ENCODE measurements around the gene LRRC63.
A peak's percentile ranks its signal among the peaks of the same experiment; 100 is the strongest.

LRRC63 gene

DNA sequence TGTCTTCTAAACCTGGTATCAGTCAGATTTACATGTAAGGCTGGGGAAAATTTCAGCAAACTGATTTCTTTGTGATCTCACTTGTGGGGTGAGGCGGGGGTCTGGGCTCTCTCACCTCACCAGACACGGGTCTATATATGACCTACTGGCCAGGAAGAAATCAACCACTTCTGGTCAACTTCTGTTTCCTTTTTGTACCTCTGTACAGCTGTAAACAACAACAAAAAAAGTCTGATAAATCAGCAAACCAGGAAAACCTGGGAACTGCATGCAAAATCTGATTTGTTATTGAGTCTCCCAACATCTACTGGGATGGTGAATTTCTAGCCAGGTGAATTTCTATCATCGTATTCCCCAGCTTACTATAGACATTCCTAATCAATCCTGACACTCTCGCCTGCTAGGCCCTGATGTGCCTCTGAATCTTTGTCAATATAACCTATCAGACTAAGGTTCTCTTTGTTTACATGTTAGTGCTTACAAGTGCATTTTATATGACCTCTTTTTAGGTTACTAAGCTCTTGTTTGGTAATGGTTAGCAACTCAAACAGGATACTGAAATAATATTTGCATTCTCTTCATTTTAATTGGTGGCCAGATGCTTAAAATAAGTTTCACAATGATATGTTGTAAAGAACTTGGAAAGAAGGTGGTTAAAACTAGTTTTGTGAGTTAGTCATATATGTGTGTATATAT, 77.7 kb downstream of the LRRC63 start:
- TF ChIP-seq, protein P1, sequence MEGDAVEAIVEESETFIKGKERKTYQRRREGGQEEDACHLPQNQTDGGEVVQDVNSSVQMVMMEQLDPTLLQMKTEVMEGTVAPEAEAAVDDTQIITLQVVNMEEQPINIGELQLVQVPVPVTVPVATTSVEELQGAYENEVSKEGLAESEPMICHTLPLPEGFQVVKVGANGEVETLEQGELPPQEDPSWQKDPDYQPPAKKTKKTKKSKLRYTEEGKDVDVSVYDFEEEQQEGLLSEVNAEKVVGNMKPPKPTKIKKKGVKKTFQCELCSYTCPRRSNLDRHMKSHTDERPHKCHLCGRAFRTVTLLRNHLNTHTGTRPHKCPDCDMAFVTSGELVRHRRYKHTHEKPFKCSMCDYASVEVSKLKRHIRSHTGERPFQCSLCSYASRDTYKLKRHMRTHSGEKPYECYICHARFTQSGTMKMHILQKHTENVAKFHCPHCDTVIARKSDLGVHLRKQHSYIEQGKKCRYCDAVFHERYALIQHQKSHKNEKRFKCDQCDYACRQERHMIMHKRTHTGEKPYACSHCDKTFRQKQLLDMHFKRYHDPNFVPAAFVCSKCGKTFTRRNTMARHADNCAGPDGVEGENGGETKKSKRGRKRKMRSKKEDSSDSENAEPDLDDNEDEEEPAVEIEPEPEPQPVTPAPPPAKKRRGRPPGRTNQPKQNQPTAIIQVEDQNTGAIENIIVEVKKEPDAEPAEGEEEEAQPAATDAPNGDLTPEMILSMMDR (IDR thresholded peaks at IDR 0.05; ENCODE audit: low read depth, low read length, missing control alignments): no peak
- no peak for DNase-seq

DNA sequence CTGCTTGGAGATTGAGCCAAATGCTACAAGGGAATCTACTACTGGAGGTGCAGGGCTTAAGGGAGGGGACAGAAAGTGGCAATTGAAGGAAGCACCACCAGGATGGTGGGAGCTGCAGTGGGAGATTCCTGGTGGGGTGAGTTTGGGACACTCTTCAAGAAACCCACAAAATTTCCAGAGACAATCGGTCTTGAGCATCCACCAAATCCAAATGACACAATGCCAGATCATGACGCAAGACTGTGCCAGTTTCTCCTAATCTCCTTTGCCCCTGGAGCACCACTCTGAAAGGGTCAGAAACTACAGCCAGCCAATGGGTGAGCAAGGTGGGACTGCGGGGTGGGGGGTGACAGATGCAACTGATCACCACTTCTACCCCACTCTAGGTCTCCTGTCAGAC, 78.7 kb downstream of the LRRC63 start:
- DNase-seq: no peak
- TF ChIP-seq, protein P1 (IDR thresholded peaks at IDR 0.05; ENCODE audit: low read depth, low read length, missing control alignments): no peak
- in situ Hi-C loops (cut with HindIII; ENCODE audit: low pct_ligation_motif_present, low sequenced_read_pairs): no loop called here
- Histone ChIP-seq H3K36me3 (replicated peaks) (no peaks in the 10 kb centered on the region), H3K4me3 (ENCODE audit: low read depth, low read length) (no peak overlapping the region), H3K27me3 (replicated peaks) (no peaks in the 10 kb centered on the region), H3K27ac (no peak overlapping the region)

More for the DNA sequence above, 77.7 kb downstream of the LRRC63 start:
- in situ Hi-C loops (cut with HindIII; ENCODE audit: low pct_ligation_motif_present, low sequenced_read_pairs): no loop called here
- Histone ChIP-seq H3K4me3 (ENCODE audit: low read depth, low read length) (no peak overlapping the region), H3K36me3 (replicated peaks) (no peaks in the 10 kb centered on the region), H3K27ac (no peak overlapping the region), H3K27me3 (replicated peaks) (no peaks in the 10 kb centered on the region)

DNA sequence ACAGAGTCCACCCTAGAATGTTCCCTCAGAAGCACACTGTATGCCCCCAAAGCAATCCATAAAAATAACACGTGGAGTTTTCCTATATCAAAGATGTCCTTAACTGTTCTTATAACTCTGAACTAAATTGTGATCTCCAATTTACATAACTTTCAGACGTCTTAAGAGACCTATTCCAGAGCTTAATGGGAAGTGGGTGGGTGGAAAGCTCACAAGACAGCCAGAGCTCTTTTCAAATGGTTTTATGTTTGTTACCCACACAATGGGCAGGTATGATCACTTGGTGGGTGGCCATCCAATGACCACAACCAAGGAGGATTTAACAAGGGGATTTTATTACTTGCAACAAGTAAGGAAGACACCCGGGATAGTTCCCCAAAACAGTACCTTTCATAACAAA, 81.7 kb downstream of the LRRC63 start:
- Histone ChIP-seq H3K4me3 (ENCODE audit: low read depth, low read length) (no peak overlapping the region), H3K27me3 (replicated peaks) (no peaks in the 10 kb centered on the region), H3K27ac (no peak overlapping the region), H3K36me3 (replicated peaks) (no peaks in the 10 kb centered on the region)
- DNase-seq: no peak
- in situ Hi-C loops (cut with HindIII; ENCODE audit: low pct_ligation_motif_present, low sequenced_read_pairs): no loop called here
- TF ChIP-seq, protein P1 (IDR thresholded peaks at IDR 0.05; ENCODE audit: low read depth, low read length, missing control alignments): no peak

DNA sequence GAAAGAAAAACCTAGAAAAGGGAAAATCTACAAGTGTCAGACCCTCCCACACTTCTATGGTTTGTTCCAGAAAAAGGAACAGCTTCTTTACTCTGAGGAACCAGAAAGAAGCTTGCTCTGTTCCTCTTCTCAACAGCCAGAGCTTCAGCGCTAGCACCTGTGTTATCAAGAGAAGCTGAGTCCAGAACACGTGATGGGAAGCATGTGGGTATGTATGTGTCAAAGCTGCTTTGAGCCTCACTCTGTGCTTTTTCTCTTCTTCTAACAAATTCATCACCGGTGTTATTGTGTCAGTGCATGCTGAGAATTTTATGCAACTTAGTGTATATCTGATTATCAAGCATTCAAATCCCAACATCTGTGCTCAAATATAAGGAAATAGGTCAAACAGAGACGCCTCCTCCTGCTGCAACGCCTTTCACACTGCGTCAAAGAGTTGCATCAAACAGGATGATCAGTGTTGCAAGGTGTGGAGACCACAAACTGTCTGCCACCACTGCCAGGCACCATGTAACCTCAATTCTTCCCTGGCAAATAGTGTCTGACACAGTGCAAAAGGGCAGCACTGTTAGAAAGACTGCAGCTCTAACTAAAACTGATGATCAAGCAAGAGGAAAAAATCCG, 83.9 kb downstream of the LRRC63 start:
- Histone ChIP-seq H3K27ac (peak overlapping the region; percentile 88), H3K27me3 (replicated peaks) (no peaks in the 10 kb centered on the region), H3K4me3 (ENCODE audit: low read depth, low read length) (no peak overlapping the region), H3K36me3 (replicated peaks) (no peaks in the 10 kb centered on the region)
- DNase-seq: no peak
- TF ChIP-seq, protein P1 (IDR thresholded peaks at IDR 0.05; ENCODE audit: low read depth, low read length, missing control alignments): no peak
- in situ Hi-C loops (cut with HindIII; ENCODE audit: low pct_ligation_motif_present, low sequenced_read_pairs): no loop called here

DNA sequence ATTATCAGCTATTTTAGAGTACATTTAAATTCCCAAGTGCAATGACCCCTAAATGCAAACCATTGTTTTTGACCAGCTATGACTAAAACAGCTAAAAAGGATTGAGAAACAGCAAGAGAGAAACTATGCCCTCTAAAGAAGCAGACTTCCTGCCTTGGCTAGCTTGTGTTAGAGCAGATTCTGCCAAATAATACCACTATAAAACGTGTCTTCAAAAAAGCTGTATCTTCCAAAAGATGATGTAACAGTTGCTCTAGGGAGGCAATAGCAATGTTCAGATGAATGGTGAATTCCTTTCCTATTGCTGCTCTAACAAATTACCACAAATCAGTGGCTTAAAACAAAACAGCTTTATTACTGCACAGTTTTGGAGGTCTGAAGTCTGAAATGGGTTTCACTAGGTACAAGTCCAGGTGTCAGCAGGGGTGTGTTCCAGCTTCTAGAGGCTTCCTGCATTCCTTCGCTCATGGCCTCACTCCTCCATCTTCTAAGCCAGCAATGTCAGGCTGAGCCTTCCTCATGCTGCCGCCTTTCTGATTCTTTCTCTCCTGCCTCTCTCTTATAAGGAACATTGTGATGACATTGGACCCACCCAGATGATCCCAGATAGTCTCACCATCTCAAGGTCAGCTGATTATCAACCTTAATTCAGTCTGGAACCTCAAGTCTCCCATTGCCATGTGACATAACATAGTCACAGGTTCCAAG, 84.5 kb downstream of the LRRC63 start:
- peak overlapping the region; percentile 88 for H3K27ac ChIP-seq
- in situ Hi-C loops (cut with HindIII; ENCODE audit: low pct_ligation_motif_present, low sequenced_read_pairs): no loop called here
- peak; percentile 74 for DNase-seq
- no peaks in the 10 kb centered on the region for H3K36me3 ChIP-seq (replicated peaks)
- no peak overlapping the region for H3K4me3 ChIP-seq (ENCODE audit: low read depth, low read length)
- H3K27me3 ChIP-seq (replicated peaks): no peaks in the 10 kb centered on the region
- TF ChIP-seq, protein P1 (IDR thresholded peaks at IDR 0.05; ENCODE audit: low read depth, low read length, missing control alignments): no peak
